ENCODE results near the gene ACTR1B. TPM values are rescaled to one million over a fixed set of nuclear protein-coding genes. Genes with fewer than 3 reads are reported as not detected.

The ACTR1B gene
- polyA plus RNA-seq, 1 of the 3 experiments (the other 2 are of a cell fraction): 51.5 TPM

- Histone ChIP-seq H3K27me3 (ENCODE audit: insufficient read depth) (no peaks in the 10 kb centered on the region), H3K27ac (ENCODE audit: low read depth in 2 of 2, low read length in 1 of 2) (no peak overlapping the region), H3K9me2 (no peaks in the 10 kb centered on the region), H3K9ac (no peak overlapping the region), H3K4me1 (ENCODE audit: control insufficient read depth in 1 of 2, insufficient read depth in 2 of 2, low read depth in 1 of 2, low read length in 1 of 2) (peaks cover 15% of the 10 kb centered on the region in 2 experiments; a peak in 3 of 4 replicates), H3K4me2 (peak overlapping the region; percentile 97; the same call in 1 of the 2 replicates), H2AFZ (ENCODE audit: low read depth) (no peak overlapping the region), H4K20me1 (ENCODE audit: insufficient read depth) (0 out of 2 replicates have a peak, but pooled peaks cover 7% of the 10 kb centered on the region), H3K4me3 (ENCODE audit: low read depth in 2 of 2, low read length in 1 of 2) (no peak overlapping the region; a peak in 1 of 4 replicates), H3K79me2 (ENCODE audit: insufficient read depth) (peaks cover 31% of the 10 kb centered on the region), H3K9me3 (no peaks in the 10 kb centered on the region), H3K36me3 (replicated peaks in 1 of 2; ENCODE audit: control insufficient read depth in 1 of 2, insufficient read depth in 2 of 2, low read length in 1 of 2) (peaks cover 5 to 32% of the 10 kb centered on the region in 2 experiments), H3F3A (replicated peaks; ENCODE audit: insufficient read depth) (peaks cover 15% of the 10 kb centered on the region)
- DNase-seq: no peak
- CTCF ChIA-PET: interaction anchor here (1.8 to 8.6 kb wide), 4 partner anchors 10 to 70 kb away, joined by 6 to 88 read pairs (median 7); partner anchors contain the start of gene COX5B
- POLR2A ChIA-PET: interaction anchor here (2.6 kb wide), 1 partner anchor 9 kb away, joined by 7 read pairs; no protein-coding TSS in a partner anchor
- WGBS (ENCODE audit: low lambda C conversion rate): 82% methylated on average over 12 of the region's 18 CpGs
- TF ChIP-seq GABPA (IDR thresholded peaks at IDR 0.05; ENCODE audit: low read depth) (no peak), NFIC (IDR thresholded peaks at IDR 0.05; ENCODE audit: borderline replicate concordance) (no peak), RAD21 (IDR thresholded peaks at IDR 0.05; ENCODE audit: low read length) (no peak), GATA2 (CRISPR knock-in tag; IDR thresholded peaks at IDR 0.05) (no peak), CTCF (IDR thresholded peaks at IDR 0.05) (no peak), TCF12 (IDR thresholded peaks at IDR 0.05) (no peak), SIN3A (IDR thresholded peaks at IDR 0.05; ENCODE audit: borderline replicate concordance, low read depth, low read length) (no peak), IRF3 (IDR thresholded peaks at IDR 0.05; ENCODE audit: low read depth, low read length) (no peak)
These were observed 3.0 kb downstream of the ACTR1B start for GRCh38 chr2:97660775-97661389.

- Histone ChIP-seq H3K9ac (no peak overlapping the region), H3F3A (replicated peaks; ENCODE audit: insufficient read depth) (peaks cover 15% of the 10 kb centered on the region), H3K9me2 (no peaks in the 10 kb centered on the region), H2AFZ (ENCODE audit: low read depth) (no peak overlapping the region), H3K36me3 (replicated peaks in 1 of 2; ENCODE audit: control insufficient read depth in 1 of 2, insufficient read depth in 2 of 2, low read length in 1 of 2) (peaks cover 5 to 32% of the 10 kb centered on the region in 2 experiments), H4K20me1 (ENCODE audit: insufficient read depth) (0 out of 2 replicates have a peak, but pooled peaks cover 7% of the 10 kb centered on the region), H3K4me2 (peak overlapping the region; percentile 97; the same call in 1 of the 2 replicates), H3K9me3 (no peaks in the 10 kb centered on the region), H3K27me3 (ENCODE audit: insufficient read depth) (no peaks in the 10 kb centered on the region), H3K4me1 (ENCODE audit: control insufficient read depth in 1 of 2, insufficient read depth in 2 of 2, low read depth in 1 of 2, low read length in 1 of 2) (peaks cover 15% of the 10 kb centered on the region in 2 experiments; a peak in 3 of 4 replicates), H3K4me3 (ENCODE audit: low read depth in 2 of 2, low read length in 1 of 2) (no peak overlapping the region), H3K79me2 (ENCODE audit: insufficient read depth) (peaks cover 31% of the 10 kb centered on the region), H3K27ac (ENCODE audit: low read depth in 2 of 2, low read length in 1 of 2) (no peak overlapping the region)
- 95% methylated on average over 20 of the region's 20 CpGs for WGBS (ENCODE audit: low lambda C conversion rate)
- ChIA-PET CTCF (interaction anchor here (1.8 to 8.6 kb wide), 3 partner anchors 9 to 70 kb away, joined by 6 to 88 read pairs (median 6); no protein-coding TSS in a partner anchor), POLR2A (interaction anchor here (2.6 kb wide), 1 partner anchor 8 kb away, joined by 7 read pairs; no protein-coding TSS in a partner anchor)
- DNase-seq: no peak
- TF ChIP-seq RAD21 (IDR thresholded peaks at IDR 0.05; ENCODE audit: low read length): no peak
- no peak for TF ChIP-seq REST (IDR thresholded peaks at IDR 0.05; ENCODE audit: low read depth, low read length)
- no peak for TF ChIP-seq NFIC (IDR thresholded peaks at IDR 0.05; ENCODE audit: borderline replicate concordance)
- TF ChIP-seq TEAD4 (IDR thresholded peaks at IDR 0.05; ENCODE audit: borderline replicate concordance, insufficient read depth): no peak
- no peak for TF ChIP-seq CTCF (IDR thresholded peaks at IDR 0.05)
- no peak for TF ChIP-seq PBX3 (IDR thresholded peaks at IDR 0.05)
These were observed 3.6 kb downstream of the ACTR1B start for GRCh38 chr2:97660044-97660774.
